GM06990 (cell line): ENCODE results near the gene LECT2.

ENCODE experiments used
- DNase-seq: peaks from one replicate; pipeline ENCODE4 v3.0.0-alpha.2; 2011; ENCODE audit not compliant: insufficient read length; ENCODE audit errors: extremely low read depth
- H3K27me3 ChIP-seq: replicated peaks from 2 replicates; pipeline ENCODE4 v1.6.0; 2011; ENCODE audit warnings: low read length; ENCODE audit not compliant: control insufficient read depth, insufficient read depth
- H3K36me3 ChIP-seq: 2 replicates; pipeline ENCODE4 v1.5.1; 2011; ENCODE audit warnings: low read length; ENCODE audit not compliant: control insufficient read depth, insufficient read depth
- H3K4me3 ChIP-seq: replicated peaks from 2 replicates; pipeline ENCODE4 v1.5.1; 2011; ENCODE audit warnings: low read depth, mild to moderate bottlenecking, control low read depth, low read length
- CTCF ChIP-seq: IDR thresholded peaks from 2 replicates; pipeline ENCODE4 v1.5.1; 2011; ENCODE audit warnings: low read length, control low read depth, mild to moderate bottlenecking, inconsistent platforms; ENCODE audit not compliant: insufficient read depth, poor library complexity, severe bottlenecking

LECT2 gene

DNA sequence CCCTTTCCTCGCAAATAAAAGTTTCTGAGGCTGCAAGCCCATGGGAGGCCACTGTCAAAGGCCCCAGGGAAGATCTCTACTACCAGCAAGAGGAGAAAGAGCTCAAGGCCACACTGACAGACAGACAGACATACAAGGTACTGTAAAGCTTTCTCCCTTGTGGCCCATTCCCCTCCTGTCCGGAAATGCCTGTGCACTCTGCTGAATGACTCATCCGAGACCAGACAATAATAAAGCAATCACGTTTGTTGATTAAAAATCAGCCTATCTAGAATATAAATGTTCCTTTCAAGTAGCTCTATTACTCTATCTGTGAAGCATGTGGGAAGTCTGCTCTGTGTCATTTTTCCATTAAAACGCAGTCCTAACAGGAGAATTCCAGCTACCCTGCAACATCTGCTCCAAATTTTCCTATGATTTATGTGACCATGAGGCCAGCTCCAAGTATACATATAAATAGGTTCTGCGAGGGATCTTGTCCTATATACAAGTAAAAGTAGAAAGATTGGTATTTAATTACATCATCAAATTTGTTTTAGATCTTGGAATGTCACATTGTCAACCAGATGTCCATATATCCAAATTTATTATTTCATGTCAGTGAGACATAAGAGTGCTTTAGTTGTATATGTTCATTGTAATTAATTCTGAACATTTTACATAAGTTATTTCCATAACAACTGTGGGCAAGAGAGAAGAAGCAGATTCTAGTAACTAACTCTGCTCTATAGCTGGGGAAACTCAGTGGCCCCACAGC, 39.3 kb upstream of the LECT2 start:
- no peak for TF ChIP-seq CTCF
- H3K36me3 ChIP-seq: no peaks in the 10 kb centered on the region
- no peak overlapping the region for H3K4me3 ChIP-seq
- H3K27me3 ChIP-seq: peaks cover 1% of the 10 kb centered on the region; the same call in 1 of the 2 replicates
- DNase-seq: no peak

- no peaks in the 10 kb centered on the region for H3K36me3 ChIP-seq
- no peak for TF ChIP-seq CTCF
- H3K4me3 ChIP-seq: no peak overlapping the region
- H3K27me3 ChIP-seq: peaks cover 1% of the 10 kb centered on the region; the same call in 1 of the 2 replicates
- no peak for DNase-seq
Observed at GRCh38 chr5:135993335-135993879, 38.6 kb upstream of the LECT2 start.

DNA sequence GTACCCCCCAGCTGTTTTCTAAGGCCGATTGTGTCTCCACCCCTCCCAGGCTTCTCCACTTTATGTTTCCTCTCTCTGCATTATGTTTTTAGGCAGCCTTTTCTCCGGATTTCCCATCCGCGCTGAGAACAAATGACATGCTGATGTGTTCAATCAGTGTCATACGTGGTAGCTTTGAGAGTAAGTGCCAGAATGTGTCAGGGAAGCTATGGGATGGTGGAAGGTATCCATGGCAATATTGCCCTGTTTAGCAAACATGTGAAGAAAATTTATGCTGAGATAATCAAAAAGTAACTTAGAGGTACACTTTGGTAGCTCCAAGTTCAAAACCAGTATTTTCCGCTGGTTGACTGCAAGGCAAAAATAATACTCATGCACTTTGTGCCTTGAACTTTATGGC, 36.6 kb upstream of the LECT2 start:
- H3K27me3 ChIP-seq: peaks cover 1% of the 10 kb centered on the region; the same call in 1 of the 2 replicates
- DNase-seq: no peak
- no peak for TF ChIP-seq CTCF
- H3K4me3 ChIP-seq: no peak overlapping the region
- no peaks in the 10 kb centered on the region for H3K36me3 ChIP-seq

DNA sequence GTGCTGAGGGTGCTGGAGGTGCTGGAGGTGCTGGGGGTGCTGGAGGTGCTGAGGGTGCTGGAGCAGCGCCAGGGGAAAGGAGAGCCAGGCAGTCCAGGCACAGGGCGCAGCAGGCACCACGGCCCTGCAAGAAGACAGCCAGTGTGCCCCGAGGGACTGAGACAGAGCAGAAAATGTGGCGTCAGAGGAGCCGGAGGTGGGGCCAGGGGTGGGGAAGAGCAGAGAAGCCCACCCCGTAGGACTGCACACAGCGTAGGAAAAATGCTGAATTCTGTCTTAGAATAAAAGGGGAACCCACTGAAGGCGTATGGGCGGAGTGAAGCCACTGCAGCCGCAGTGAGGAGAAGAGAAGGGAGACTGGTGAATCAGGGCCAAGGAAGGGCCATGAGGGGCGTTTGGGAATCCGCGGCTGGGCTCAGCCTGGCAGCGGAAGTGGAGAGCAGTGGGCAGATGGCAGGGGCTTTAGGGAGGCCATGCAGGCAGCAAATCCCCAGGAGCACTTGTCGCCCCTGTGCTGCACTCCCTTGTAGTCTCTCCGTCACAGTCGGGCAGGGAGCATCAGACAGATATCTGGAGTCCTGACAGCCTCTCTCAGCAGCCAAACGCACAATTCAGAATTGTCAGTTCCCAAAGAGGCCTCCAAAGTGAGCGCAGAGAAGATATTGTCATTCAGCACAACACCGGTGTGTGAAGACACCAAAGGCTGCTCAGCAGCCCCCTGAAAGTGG, 35.9 kb upstream of the LECT2 start:
- no peak for TF ChIP-seq CTCF
- no peak for DNase-seq
- H3K4me3 ChIP-seq: no peak overlapping the region
- H3K27me3 ChIP-seq: peaks cover 1% of the 10 kb centered on the region; the same call in 1 of the 2 replicates
- H3K36me3 ChIP-seq: no peaks in the 10 kb centered on the region

GRCh38 chr5:135989686-135990085, 34.9 kb upstream of the LECT2 start:
- no peaks in the 10 kb centered on the region for H3K36me3 ChIP-seq
- DNase-seq: no peak
- no peak for TF ChIP-seq CTCF
- peaks cover 1% of the 10 kb centered on the region; the same call in 1 of the 2 replicates for H3K27me3 ChIP-seq
- H3K4me3 ChIP-seq: no peak overlapping the region
